Measurements from ENCODE around the gene ITGB7. TPM values are rescaled to one million over a fixed set of nuclear protein-coding genes. Genes with fewer than 3 reads are reported as not detected.
A peak's percentile ranks its signal among the peaks of the same experiment; 100 is the strongest.

The ITGB7 gene
- total and polyA plus RNA-seq, 12 donors, result 0.33 to 7.4 (median 3.7) TPM

GRCh38 chr12:53211476-53212381, 4.7 kb upstream of the ITGB7 start:
- Histone ChIP-seq H3K9me3 (replicated peaks in 1 of 3) (no peaks in the 10 kb centered on the region), H3K27ac (no peak overlapping the region), H3K36me3 (replicated peaks in 1 of 2) (peaks cover 0 to 36% of the 10 kb centered on the region in 2 donors), H3K4me1 (replicated peaks in 1 of 2) (peaks cover 0 to 24% of the 10 kb centered on the region in 2 donors), H3K4me3 (no peak overlapping the region), H3K27me3 (no peaks in the 10 kb centered on the region)
- DNase-seq, result no peak
- WGBS, 4 donors, result 83 to 88% (median 85%) methylated on average over 10 to 13 of the region's 13 CpGs
- intact Hi-C loops (cut with DNase I), result loop anchor here (2.0 to 10.0 kb wide), 5 partner anchors 39 to 213 kb away; partner anchors contain the start of gene AMHR2 (in 1 of the 2)
- peak in 4 of 6 experiments; percentile 7 to 15 (median 12) for TF ChIP-seq CTCF (IDR thresholded peaks at IDR 0.05)
- no peak for TF ChIP-seq POLR2A (IDR thresholded peaks at IDR 0.05)

GRCh38 chr12:53210843-53211242, 3.8 kb upstream of the ITGB7 start:
- intact Hi-C loops (cut with DNase I), result loop anchor here (5.0 to 10.0 kb wide), 4 partner anchors 41 to 214 kb away; partner anchors contain the start of gene AMHR2 (in 1 of the 2)
- WGBS, 4 donors, result 74 to 82% (median 79%) methylated on average over 4 of the region's 4 CpGs
- no peaks in the 10 kb centered on the region for H3K27me3 ChIP-seq

GRCh38 chr12:53208877-53209463, 1.9 kb upstream of the ITGB7 start:
- H3K27me3 ChIP-seq, result no peaks in the 10 kb centered on the region
- DNase-seq, result no peak
- WGBS, 4 donors, result 46 to 69% (median 52%) methylated on average over 7 of the region's 7 CpGs
- H3K9me3 ChIP-seq (replicated peaks in 1 of 3), result no peaks in the 10 kb centered on the region
- peaks cover 0 to 21% of the 10 kb centered on the region in 2 donors for H3K4me1 ChIP-seq (replicated peaks in 1 of 2)
- H3K36me3 ChIP-seq (replicated peaks in 1 of 2), result peaks cover 0 to 31% of the 10 kb centered on the region in 2 donors
- H3K4me3 ChIP-seq, result no peak overlapping the region
- H3K27ac ChIP-seq, result no peak overlapping the region
- intact Hi-C loops (cut with DNase I), result no loop called here
- TF ChIP-seq POLR2A (IDR thresholded peaks at IDR 0.05) (no peak), CTCF (IDR thresholded peaks at IDR 0.05) (no peak)

More at GRCh38 chr12:53210843-53211242, 3.8 kb upstream of the ITGB7 start:
- H3K9me3 ChIP-seq (replicated peaks in 1 of 3), result no peaks in the 10 kb centered on the region
- no peak overlapping the region for H3K4me3 ChIP-seq
- H3K27ac ChIP-seq, result no peak overlapping the region
- peaks cover 0 to 24% of the 10 kb centered on the region in 2 donors for H3K4me1 ChIP-seq (replicated peaks in 1 of 2)
- DNase-seq, result no peak
- H3K36me3 ChIP-seq (replicated peaks in 1 of 2), result peaks cover 0 to 36% of the 10 kb centered on the region in 2 donors
- TF ChIP-seq POLR2A (IDR thresholded peaks at IDR 0.05) (no peak), CTCF (IDR thresholded peaks at IDR 0.05) (no peak)

- TF ChIP-seq POLR2A (IDR thresholded peaks at IDR 0.05) (no peak), CTCF (IDR thresholded peaks at IDR 0.05) (no peak)
- Histone ChIP-seq H3K9me3 (replicated peaks in 1 of 3) (no peaks in the 10 kb centered on the region), H3K27ac (no peak overlapping the region), H3K4me3 (no peak overlapping the region), H3K27me3 (no peaks in the 10 kb centered on the region), H3K36me3 (replicated peaks in 1 of 2) (peaks cover 0 to 26% of the 10 kb centered on the region in 2 donors), H3K4me1 (replicated peaks in 1 of 2) (peaks cover 0 to 15% of the 10 kb centered on the region in 2 donors)
- DNase-seq, result peak in 1 of 7 donors; percentile 37
- intact Hi-C loops (cut with DNase I), result no loop called here
- WGBS, 4 donors, result 56 to 79% (median 58%) methylated on average over 2 of the region's 2 CpGs
Observed at GRCh38 chr12:53208435-53208834, 1.4 kb upstream of the ITGB7 start.

All from adrenal gland (tissue), 12 donors.